NCI-H187 treated with DMSO at 0.1 percent for 48 hours (cell line): Measurements from ENCODE around the gene MTX1.
"Not testable (repeated sequence)": the region's sequence is repeated elsewhere in the genome, so short reads cannot be mapped to it uniquely, and the experiment has no call there.

Experiments
- DNase-seq: peaks from one replicate; lab custom pipeline; 2025; lab: John Stamatoyannopoulos, UW

Gene MTX1, protein sequence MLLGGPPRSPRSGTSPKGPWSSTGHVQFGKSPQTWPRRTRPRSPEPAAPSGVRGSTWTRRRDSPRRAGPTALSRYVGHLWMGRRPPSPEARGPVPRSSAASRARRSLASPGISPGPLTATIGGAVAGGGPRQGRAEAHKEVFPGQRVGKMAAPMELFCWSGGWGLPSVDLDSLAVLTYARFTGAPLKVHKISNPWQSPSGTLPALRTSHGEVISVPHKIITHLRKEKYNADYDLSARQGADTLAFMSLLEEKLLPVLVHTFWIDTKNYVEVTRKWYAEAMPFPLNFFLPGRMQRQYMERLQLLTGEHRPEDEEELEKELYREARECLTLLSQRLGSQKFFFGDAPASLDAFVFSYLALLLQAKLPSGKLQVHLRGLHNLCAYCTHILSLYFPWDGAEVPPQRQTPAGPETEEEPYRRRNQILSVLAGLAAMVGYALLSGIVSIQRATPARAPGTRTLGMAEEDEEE

DNA sequence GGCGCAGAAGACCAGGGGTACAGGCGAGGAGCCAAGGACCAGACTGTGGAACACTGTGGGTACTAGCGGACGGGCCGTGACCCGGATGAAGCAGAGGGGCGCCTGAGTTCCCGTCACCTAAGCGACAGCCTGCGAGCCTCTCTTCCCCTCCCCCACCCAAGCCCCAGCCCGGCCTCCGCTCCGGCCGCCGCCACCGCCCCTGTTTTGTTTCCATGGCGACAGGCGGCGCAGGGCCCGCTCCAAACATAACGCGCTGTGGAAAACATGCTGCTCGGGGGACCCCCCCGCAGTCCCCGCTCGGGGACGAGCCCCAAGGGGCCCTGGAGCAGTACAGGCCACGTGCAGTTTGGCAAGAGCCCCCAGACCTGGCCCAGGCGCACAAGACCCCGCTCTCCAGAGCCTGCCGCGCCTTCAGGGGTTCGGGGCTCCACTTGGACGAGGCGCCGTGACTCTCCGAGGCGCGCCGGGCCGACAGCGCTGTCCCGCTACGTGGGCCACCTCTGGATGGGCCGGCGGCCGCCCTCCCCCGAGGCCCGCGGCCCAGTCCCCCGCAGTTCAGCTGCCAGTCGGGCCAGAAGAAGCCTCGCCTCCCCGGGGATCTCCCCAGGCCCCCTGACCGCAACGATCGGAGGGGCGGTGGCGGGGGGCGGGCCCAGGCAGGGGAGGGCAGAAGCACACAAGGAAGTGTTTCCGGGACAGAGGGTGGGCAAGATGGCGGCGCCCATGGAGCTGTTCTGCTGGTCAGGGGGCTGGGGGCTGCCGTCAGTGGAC lies at the start of gene MTX1:
TSS of gene MTX1 (plus strand) at position 155 of the 771 bp plus-strand sequence. CDS start at position 265, 110 bp downstream.
- peak; percentile 69 for DNase-seq

DNA sequence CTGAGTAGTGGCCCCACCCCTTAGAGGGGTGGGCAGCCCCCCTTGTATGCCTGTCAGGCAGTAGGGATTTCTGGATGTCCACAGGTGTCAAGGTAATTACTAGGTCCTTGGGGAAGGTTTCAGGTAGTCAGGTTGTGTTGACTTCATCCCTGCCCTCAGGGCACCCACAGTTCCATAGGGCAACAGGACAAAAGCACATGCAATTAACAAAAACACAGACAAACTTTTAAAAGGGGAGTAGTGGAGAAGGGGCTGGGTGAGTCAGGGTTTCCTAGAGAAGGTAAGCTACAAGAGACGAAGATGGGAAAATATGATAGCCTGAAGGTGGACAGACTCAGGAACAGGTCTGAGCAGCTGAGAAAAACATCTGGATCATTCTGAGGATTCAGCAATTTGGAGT lies 49.5 kb upstream of the MTX1 start:
- DNase-seq = no peak

GRCh38 chr1:155160128-155160527 lies 48.4 kb upstream of the MTX1 start:
- no peak for DNase-seq

- not testable (repeated sequence) for DNase-seq
Observed at GRCh38 chr1:155162631-155163030, 45.9 kb upstream of the MTX1 start.

- not testable (repeated sequence) for DNase-seq
Observed at GRCh38 chr1:155163785-155164184, 44.7 kb upstream of the MTX1 start.

DNA sequence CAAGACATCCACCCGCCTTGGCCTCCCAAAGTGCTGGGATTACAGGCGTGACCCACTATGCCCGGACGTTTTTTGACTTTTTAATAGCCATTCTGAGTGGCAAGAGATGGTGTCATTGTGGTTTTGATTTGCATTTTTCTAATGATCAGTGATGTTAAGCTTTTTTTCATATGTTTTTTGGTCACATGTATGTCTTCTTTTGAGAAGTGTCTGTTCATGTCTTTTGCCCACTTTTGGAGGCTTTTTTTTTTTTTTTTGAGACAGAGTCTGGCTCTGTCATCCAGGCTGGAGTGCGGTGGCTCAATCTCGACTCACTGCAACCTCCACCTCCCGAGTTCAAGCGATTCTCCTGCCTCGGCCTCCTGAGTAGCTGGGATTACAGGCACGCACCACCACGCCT lies 43.9 kb upstream of the MTX1 start:
- DNase-seq = not testable (repeated sequence)

- DNase-seq = no peak
Observed at GRCh38 chr1:155166051-155166470, 42.4 kb upstream of the MTX1 start.

DNA sequence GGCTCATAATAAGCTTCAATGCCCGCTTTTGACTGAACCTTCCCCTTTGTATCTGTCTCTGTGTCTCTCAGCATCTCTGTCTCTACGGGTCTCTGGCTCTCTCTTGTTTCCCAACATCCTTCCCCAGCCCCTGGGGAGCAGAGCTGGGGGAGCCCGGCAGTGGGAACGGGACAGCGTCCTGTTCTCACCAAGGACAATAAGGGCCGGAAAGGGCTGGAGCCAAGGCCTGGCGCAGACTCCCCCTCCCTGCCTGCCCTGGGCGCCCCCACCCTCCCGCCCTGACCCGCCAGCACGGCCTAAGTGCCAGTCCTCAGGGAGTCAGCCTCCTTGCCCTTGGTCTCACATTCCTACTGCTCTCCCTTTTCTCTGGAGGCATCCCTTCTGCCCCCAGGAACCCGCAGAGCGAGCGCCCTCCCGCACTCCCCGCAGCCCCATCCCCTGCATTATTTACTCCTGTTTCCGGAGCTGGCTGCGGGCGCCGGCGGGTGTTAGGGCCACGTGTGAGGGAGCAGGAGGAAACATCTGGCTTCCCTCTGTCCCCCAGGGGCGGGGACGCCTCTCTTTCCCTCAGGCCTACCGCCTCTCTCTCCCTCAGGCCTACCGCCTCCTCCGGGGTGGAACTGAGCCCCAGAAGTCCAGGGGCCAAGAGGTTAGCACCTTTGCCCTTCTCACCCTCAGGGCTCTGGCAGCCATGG lies 41.9 kb upstream of the MTX1 start:
- DNase-seq = no peak

- DNase-seq = peak; percentile 19
Observed at GRCh38 chr1:155167166-155168104, 41.1 kb upstream of the MTX1 start.

DNA sequence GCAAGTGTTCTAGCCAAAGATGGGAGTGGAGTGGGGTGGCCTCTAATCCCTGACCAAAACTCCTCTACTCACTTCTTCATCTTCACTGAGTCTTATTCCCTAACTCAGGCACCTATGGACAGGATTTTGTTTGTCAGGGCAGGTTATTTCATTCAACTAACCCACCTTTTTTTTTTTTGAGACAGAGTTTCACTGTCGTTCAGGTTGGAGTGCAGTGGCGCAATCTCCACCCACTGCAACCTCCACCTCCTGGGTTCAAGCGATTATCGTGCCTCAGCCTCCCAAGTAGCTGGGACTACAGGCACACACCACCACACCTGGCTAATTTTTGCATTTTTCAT lies 40.4 kb upstream of the MTX1 start:
- DNase-seq = not testable (repeated sequence)

DNA sequence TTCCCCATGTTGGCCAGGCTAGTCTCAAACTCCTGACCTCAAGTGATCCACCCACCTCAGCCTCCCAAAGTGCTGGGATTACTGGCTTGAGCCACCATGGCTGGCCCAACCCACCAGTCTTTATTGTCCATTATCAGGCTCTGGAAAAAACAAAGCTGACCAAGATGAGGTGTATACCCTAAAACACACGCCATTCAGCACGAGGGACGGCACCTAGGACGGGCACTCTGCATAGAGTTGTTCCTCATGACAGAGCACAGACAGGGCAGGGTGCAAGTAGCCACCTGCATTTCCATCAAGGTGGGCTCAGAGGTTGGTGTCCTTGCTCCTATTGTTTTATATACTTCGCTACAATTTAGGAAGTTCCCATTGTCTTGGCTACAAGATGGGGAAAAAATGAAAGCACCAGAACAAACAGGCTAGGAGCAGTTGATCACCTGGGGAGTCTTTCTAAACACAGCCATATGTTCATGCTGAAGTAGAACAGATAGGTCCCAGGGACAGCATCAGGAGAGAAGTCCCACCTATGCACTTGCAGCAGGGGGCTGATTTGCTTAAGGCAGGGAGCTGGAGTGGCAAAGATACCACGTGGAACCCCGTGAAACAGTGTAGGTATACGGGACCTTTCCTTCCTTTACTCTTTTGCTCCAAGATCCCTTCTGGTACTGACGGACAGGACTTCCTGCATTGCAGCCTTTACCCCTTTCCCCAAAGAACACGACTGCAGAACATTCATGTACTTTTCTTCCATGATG lies 39.9 kb upstream of the MTX1 start:
- no peak for DNase-seq

GRCh38 chr1:155169541-155169940 lies 39.0 kb upstream of the MTX1 start:
- no peak for DNase-seq

- DNase-seq = no peak
Observed at GRCh38 chr1:155170101-155170785, 38.3 kb upstream of the MTX1 start.

- no peak for DNase-seq
Observed at GRCh38 chr1:155170806-155171205, 37.7 kb upstream of the MTX1 start.

GRCh38 chr1:155171836-155172731 lies 36.4 kb upstream of the MTX1 start:
- no peak for DNase-seq

- peak; percentile 98 for DNase-seq
Observed at GRCh38 chr1:155172732-155173477, 35.6 kb upstream of the MTX1 start, which contains the start of gene KRTCAP2. KRTCAP2 (minus strand) TSS chr1:155173304; CDS start chr1:155173224, 80 bp downstream.

GRCh38 chr1:155173478-155174323 lies 34.8 kb upstream of the MTX1 start, which contains the start of gene TRIM46:
TRIM46 (plus strand) TSS chr1:155173849; CDS start chr1:155173967, 118 bp downstream.
- DNase-seq = peak; percentile 57
